H9 (cell line): Measurements from ENCODE around the gene CELF1. TPM values are rescaled to one million over a fixed set of nuclear protein-coding genes. Genes with fewer than 3 reads are reported as not detected.

Source experiments
- DNase-seq: peaks from one replicate; pipeline ENCODE4 v3.0.0-alpha.2; 2017
- H2AFZ ChIP-seq: one replicate; pipeline ENCODE4 v1.6.1; 2013; ENCODE audit warnings: mild to moderate bottlenecking, low read length, control low read depth, moderate library complexity
- H2AK5ac ChIP-seq: 2 replicates; pipeline ENCODE4 v1.6.1; 2013; ENCODE audit warnings: low read length, control low read depth, mixed read lengths; ENCODE audit not compliant: insufficient read length
- H2BK120ac ChIP-seq: one replicate; pipeline ENCODE4 v1.6.1; 2013; ENCODE audit warnings: low read depth, mild to moderate bottlenecking, low read length, control low read depth, inconsistent platforms; ENCODE audit not compliant: poor library complexity, severe bottlenecking
- H2BK12ac ChIP-seq: 2 replicates; pipeline ENCODE4 v1.6.1; 2013; ENCODE audit warnings: low read length, control low read depth, mixed read lengths, low read depth; ENCODE audit not compliant: insufficient read length
- H2BK15ac ChIP-seq: 2 replicates; pipeline ENCODE4 v1.6.1; 2013; ENCODE audit warnings: low read depth, low read length, control low read depth
- H2BK20ac ChIP-seq: one replicate; pipeline ENCODE4 v1.6.1; 2013; ENCODE audit warnings: low read depth, mild to moderate bottlenecking, low read length, control low read depth, inconsistent platforms; ENCODE audit not compliant: poor library complexity, severe bottlenecking
- H2BK5ac ChIP-seq: 2 replicates; pipeline ENCODE4 v1.6.1; 2013; ENCODE audit warnings: low read length, control low read depth, mixed read lengths; ENCODE audit not compliant: insufficient read length
- H3K14ac ChIP-seq: 2 replicates; pipeline ENCODE4 v1.6.1; 2013; ENCODE audit warnings: low read length, control low read depth; ENCODE audit not compliant: insufficient read depth
- H3K18ac ChIP-seq: 2 replicates; pipeline ENCODE4 v1.6.1; 2013; ENCODE audit warnings: low read depth, mild to moderate bottlenecking, mixed read lengths, low read length, control low read depth; ENCODE audit not compliant: insufficient read length
- H3K23ac ChIP-seq: 2 replicates; pipeline ENCODE4 v1.6.1; 2013; ENCODE audit warnings: low read length, control low read depth, mixed read lengths, low read depth; ENCODE audit not compliant: insufficient read length
- H3K23me2 ChIP-seq: 2 replicates; pipeline ENCODE4 v1.6.1; 2013; ENCODE audit warnings: low read depth, mild to moderate bottlenecking, mixed read lengths, low read length, control low read depth; ENCODE audit not compliant: insufficient read length, poor library complexity, severe bottlenecking
- H3K27ac ChIP-seq: 2 replicates; pipeline ENCODE4 v1.5.1; 2013; ENCODE audit warnings: low read length, control low read depth, mixed read lengths, low read depth; ENCODE audit not compliant: insufficient read length
- H3K27me3 ChIP-seq: 2 replicates; pipeline ENCODE4 v1.6.1; 2013; ENCODE audit warnings: low read length, control low read depth, inconsistent platforms; ENCODE audit not compliant: insufficient read depth
- H3K4ac ChIP-seq: 2 replicates; pipeline ENCODE4 v1.6.1; 2013; ENCODE audit warnings: low read depth, mild to moderate bottlenecking, control low read depth, inconsistent platforms, low read length, moderate library complexity
- H3K4me1 ChIP-seq: 2 replicates; pipeline ENCODE4 v1.6.1; 2013; ENCODE audit warnings: low read length, control low read depth, inconsistent platforms; ENCODE audit not compliant: insufficient read depth
- H3K4me2 ChIP-seq: 2 replicates; pipeline ENCODE4 v1.6.1; 2013; ENCODE audit warnings: low read length, control low read depth, mixed read lengths; ENCODE audit not compliant: insufficient read length, insufficient read depth
- H3K56ac ChIP-seq: 2 replicates; pipeline ENCODE4 v1.6.1; 2013; ENCODE audit warnings: low read depth, mild to moderate bottlenecking, mixed read lengths, low read length, control low read depth; ENCODE audit not compliant: insufficient read length
- H3K79me1 ChIP-seq: 2 replicates; pipeline ENCODE4 v1.6.1; 2013; ENCODE audit warnings: low read depth, mild to moderate bottlenecking, moderate library complexity, low read length, control low read depth, inconsistent platforms; ENCODE audit not compliant: insufficient read depth, poor library complexity, severe bottlenecking
- H3K79me2 ChIP-seq: 2 replicates; pipeline ENCODE4 v1.6.1; 2013; ENCODE audit warnings: low read length, control low read depth, inconsistent platforms; ENCODE audit not compliant: insufficient read depth
- H3K9ac ChIP-seq: 2 replicates; pipeline ENCODE4 v1.6.1; 2013; ENCODE audit warnings: low read length, control low read depth, mixed read lengths; ENCODE audit not compliant: insufficient read length; ENCODE audit errors: extremely low read depth
- H3K9me3 ChIP-seq: one replicate; pipeline ENCODE4 v1.6.1; 2013; ENCODE audit warnings: low read depth, low read length, inconsistent platforms; ENCODE audit not compliant: control insufficient read depth
- H3T11ph ChIP-seq: one replicate; pipeline ENCODE4 v1.6.1; 2013; ENCODE audit warnings: mild to moderate bottlenecking, low read length, control low read depth, inconsistent platforms
- H4K20me1 ChIP-seq: one replicate; pipeline ENCODE4 v1.6.1; 2013; ENCODE audit not compliant: control insufficient read depth, insufficient read length, insufficient read depth
- H4K5ac ChIP-seq: 2 replicates; pipeline ENCODE4 v1.6.1; 2013; ENCODE audit warnings: low read depth, mild to moderate bottlenecking, mixed read lengths, low read length, control low read depth; ENCODE audit not compliant: insufficient read length
- H4K8ac ChIP-seq: replicated peaks from 2 replicates; pipeline ENCODE4 v1.6.1; 2013; ENCODE audit warnings: low read length, control low read depth, mixed read lengths, low read depth; ENCODE audit not compliant: insufficient read length
- H4K91ac ChIP-seq: 2 replicates; pipeline ENCODE4 v1.6.1; 2013; ENCODE audit warnings: low read depth, mild to moderate bottlenecking, moderate library complexity, mixed read lengths, low read length, control low read depth; ENCODE audit not compliant: insufficient read length
- H3K27ac Mint-ChIP-seq, 3 experiments: 2 replicates in 2 of 3; 3 replicates in 1 of 3; pipeline ENCODE4 v1.8.0; 2020 to 2021; ENCODE audit warnings: mixed read lengths in 3 of 3, mild to moderate bottlenecking in 1 of 3, moderate library complexity in 1 of 3
- H3K27me3 Mint-ChIP-seq: 2 replicates; pipeline ENCODE4 v1.8.0; 2021; ENCODE audit warnings: low read depth, mild to moderate bottlenecking, moderate library complexity, mixed read lengths
- H3K36me3 Mint-ChIP-seq, 3 experiments: 2 replicates in 2 of 3; 3 replicates in 1 of 3; pipeline ENCODE4 v1.8.0; 2020 to 2021; ENCODE audit warnings: low read depth in 3 of 3, mixed read lengths in 3 of 3; ENCODE audit not compliant: insufficient read depth in 1 of 3
- H3K4me1 Mint-ChIP-seq, 2 experiments: 2 replicates each; pipeline ENCODE4 v1.8.0; 2020; ENCODE audit warnings: mixed read lengths in 2 of 2
- H3K4me3 Mint-ChIP-seq, 2 experiments: 2 replicates in 1 of 2; 3 replicates in 1 of 2; pipeline ENCODE4 v1.8.0; 2020 to 2021; ENCODE audit warnings: mild to moderate bottlenecking in 2 of 2, mixed read lengths in 2 of 2, moderate library complexity in 1 of 2
- H3K9me3 Mint-ChIP-seq, 2 experiments: 2 replicates in 1 of 2; 3 replicates in 1 of 2; pipeline ENCODE4 v1.8.0; 2020; ENCODE audit warnings: mild to moderate bottlenecking in 2 of 2, mixed read lengths in 2 of 2, moderate library complexity in 1 of 2
- CTCF ChIP-seq: fragments of 200-600 bp; sonication (generic); conservative IDR thresholded peaks from 3 replicates; pipeline ENCODE4 v1.8.0; 2021; ENCODE audit warnings: antibody characterized with exemption, mild to moderate bottlenecking
- total RNA-seq: library from RNA; stranded (reverse); gene quantifications from 2 replicates; pipeline ENCODE4 v1.2.1, GENCODE V29; 2021

CELF1 gene
- total RNA-seq, 1 experiment from 2014 or later = 211 TPM

GRCh38 chr11:47496808-47497207 lies 56.1 kb downstream of the CELF1 start:
- no peak overlapping the region for H4K5ac ChIP-seq
- H3K9me3 ChIP-seq = no peaks in the 10 kb centered on the region
- H2BK12ac ChIP-seq = no peak overlapping the region
- H3T11ph ChIP-seq = no peak overlapping the region
- peaks cover 14% of the 10 kb centered on the region for H3K79me2 ChIP-seq
- peaks cover 18% of the 10 kb centered on the region for H3K79me1 ChIP-seq
- H3K27ac ChIP-seq = no peak overlapping the region
- no peak overlapping the region for H3K14ac ChIP-seq
- H2BK5ac ChIP-seq = no peak overlapping the region
- H3K4me1 ChIP-seq = peaks cover 3% of the 10 kb centered on the region; the same call in 1 of the 2 replicates
- H2BK20ac ChIP-seq = no peak overlapping the region
- DNase-seq = no peak
- H3K23ac ChIP-seq = no peak overlapping the region
- H2BK120ac ChIP-seq = no peak overlapping the region
- H3K4ac ChIP-seq = no peak overlapping the region
- no peak overlapping the region for H4K91ac ChIP-seq
- H3K27me3 ChIP-seq = no peaks in the 10 kb centered on the region
- H3K56ac ChIP-seq = no peak overlapping the region
- no peak overlapping the region for H2AK5ac ChIP-seq
- Mint-ChIP-seq H3K4me3 (no peak overlapping the region), H3K27ac (no peak overlapping the region), H3K36me3 (peaks cover 7 to 23% (median 10%) of the 10 kb centered on the region in 3 experiments; a peak in 4 of 7 replicates), H3K27me3 (no peaks in the 10 kb centered on the region), H3K9me3 (no peaks in the 10 kb centered on the region), H3K4me1 (peaks cover 18 to 26% of the 10 kb centered on the region in 2 experiments)
- H4K20me1 ChIP-seq = no peaks in the 10 kb centered on the region
- no peak overlapping the region for H3K4me2 ChIP-seq
- H2AFZ ChIP-seq = no peak overlapping the region
- no peak overlapping the region for H3K18ac ChIP-seq
- H3K9ac ChIP-seq = no peak overlapping the region
- no peaks in the 10 kb centered on the region for H3K23me2 ChIP-seq
- no peak for TF ChIP-seq CTCF
- H4K8ac ChIP-seq = no peak overlapping the region
- H2BK15ac ChIP-seq = no peak overlapping the region
